ENCODE measurements around the gene ADAMTS18.
"Not testable (repeated sequence)": the region's sequence is repeated elsewhere in the genome, so short reads cannot be mapped to it uniquely, and the experiment has no call there.

ADAMTS18 gene

GRCh38 chr16:77322757-77323156, 112.1 kb downstream of the ADAMTS18 start:
- peak; percentile 73 for DNase-seq

DNA sequence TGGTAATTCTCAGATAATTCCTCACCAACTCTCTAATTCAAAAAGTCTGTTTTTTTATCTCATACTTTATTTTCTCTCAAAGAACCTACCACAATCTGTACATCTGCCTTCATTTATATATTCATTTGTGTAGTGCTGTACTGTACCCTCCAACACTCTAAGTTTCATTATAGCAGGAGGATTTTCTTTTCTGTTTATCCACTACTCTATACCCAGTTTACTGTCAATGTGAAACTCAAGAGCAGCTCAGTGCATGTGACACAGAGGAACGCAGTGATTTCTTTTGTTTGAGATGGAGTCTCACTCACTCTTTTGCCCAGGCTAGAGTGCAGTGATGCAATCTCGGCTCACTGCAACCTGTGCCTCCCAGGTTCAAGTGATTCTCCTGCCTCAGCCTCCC, 117.8 kb downstream of the ADAMTS18 start:
- no peak for DNase-seq

- DNase-seq, result no peak
Observed at GRCh38 chr16:77310877-77311276, 124.0 kb downstream of the ADAMTS18 start.

DNA sequence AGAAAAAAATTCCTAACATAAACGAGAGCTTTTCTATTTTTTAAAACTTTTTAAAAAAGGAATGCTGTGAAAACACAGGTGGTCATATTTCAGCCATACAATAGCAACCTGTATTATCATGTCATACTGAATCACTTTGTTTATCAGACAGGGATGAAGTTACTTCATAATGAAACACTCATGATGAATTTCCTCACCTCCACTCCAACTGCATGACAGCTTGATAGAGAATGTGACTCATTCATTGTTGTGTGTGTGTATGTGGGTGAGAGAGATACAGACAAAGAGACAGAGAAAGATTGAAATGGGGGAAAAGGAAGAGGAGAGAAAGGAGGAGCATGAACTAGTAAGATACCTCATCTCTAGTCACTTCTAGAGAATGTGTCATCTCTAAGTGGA, 126.7 kb downstream of the ADAMTS18 start:
- DNase-seq, result peak; percentile 90

GRCh38 chr16:77307426-77308162, 127.2 kb downstream of the ADAMTS18 start:
- DNase-seq, result no peak

GRCh38 chr16:77306075-77306474, 128.8 kb downstream of the ADAMTS18 start:
- no peak for DNase-seq

DNA sequence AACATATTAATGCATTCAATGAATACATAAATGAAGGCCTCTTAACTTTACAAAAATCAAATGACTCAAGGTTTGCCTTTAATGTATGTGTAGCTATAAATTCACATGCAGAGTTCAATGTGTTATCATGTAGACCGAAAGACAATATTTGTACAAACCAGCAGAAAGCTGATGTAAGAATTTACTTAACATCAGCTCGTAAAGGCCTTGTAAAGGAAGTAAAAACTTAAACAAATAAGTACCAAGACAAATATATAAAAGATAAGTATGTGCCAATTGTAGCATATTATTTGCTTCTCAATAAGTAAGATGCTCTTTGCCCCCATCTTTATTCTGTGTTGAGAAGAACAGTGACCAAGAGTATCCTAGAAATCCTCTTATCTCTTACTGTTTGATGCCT, 130.0 kb downstream of the ADAMTS18 start:
- peak; percentile 42 for DNase-seq

DNA sequence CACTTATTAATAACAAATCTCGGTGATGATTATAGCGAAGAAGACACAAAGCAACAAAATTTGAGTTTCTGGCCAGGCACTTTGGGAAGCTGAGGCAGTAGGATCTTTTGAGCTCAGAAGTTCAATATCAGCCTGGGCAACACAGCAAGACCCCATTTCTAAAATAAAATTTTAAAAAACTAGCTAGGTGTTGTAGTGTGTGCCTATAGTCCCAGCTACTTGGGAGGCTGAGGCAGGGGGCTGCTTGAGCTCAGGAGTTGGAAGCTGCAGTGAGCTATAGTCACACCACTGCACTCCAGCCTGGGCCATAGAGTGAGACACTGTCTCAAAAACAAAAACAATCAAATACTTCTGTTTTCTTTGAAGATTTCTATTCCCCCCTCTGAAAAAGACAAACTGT, 130.7 kb downstream of the ADAMTS18 start:
- no peak for DNase-seq

GRCh38 chr16:77302674-77303073, 132.2 kb downstream of the ADAMTS18 start:
- no peak for DNase-seq

DNA sequence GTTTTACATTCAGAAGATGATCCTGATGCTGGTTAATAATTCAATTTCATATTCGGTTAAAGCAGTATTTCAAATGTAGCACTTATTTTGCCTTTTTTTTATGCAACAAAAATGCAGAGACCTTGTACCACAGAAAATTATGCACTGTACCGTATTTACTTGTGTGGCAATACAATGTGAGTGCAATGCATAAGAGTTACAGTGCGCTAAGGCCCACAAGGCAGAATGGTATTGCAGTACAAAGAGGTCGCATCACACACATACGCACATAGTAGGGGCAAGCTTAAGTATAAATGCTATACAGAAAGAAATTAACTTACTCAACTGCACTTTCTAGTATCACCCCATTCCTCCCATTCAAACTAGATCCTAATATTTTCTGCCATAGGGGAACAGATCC, 132.6 kb downstream of the ADAMTS18 start:
- no peak for DNase-seq

DNA sequence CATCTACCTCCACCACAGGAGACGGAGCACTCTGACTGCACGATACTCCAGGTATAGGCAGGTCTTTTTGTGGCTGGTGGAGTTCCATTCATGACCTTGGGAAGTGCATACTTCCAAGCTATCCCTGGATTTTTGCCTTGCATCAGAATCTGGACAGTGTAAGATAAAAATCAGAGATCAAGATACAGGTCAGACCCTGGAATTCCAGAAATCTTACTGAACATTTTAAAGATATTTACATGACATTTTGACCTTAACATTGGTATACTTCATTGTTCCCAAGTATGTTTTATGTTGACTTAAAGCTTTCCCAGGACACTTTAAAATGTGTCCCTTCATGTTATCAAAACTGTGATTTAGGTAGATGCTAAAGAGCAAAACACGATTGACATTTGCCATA, 134.6 kb downstream of the ADAMTS18 start:
- DNase-seq, result no peak

- DNase-seq, result no peak
Observed at GRCh38 chr16:77299395-77299794, 135.4 kb downstream of the ADAMTS18 start.

- DNase-seq, result no peak
Observed at GRCh38 chr16:77298418-77299360, 136.1 kb downstream of the ADAMTS18 start.

GRCh38 chr16:77297996-77298395, 136.8 kb downstream of the ADAMTS18 start:
- no peak for DNase-seq

DNA sequence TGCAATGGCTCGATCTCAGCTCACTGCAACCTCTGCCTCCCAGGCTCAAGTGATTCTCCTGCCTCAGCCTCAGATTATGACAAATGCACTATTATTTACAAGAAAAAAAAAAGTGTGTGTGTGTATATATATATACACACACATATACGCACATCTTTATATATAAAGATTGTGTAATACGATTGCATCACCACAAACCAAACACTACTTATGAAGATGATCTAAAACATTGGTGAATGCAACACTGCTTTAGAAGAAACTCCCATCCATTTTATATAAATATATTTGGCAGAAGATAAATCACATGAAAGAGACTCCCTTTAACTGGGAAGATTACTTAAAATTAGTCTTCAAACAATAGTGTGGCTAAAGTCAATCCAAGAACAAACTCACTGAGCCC, 138.9 kb downstream of the ADAMTS18 start:
- no peak for DNase-seq

- DNase-seq, result peak; percentile 81
Observed at GRCh38 chr16:77290451-77291115, 144.3 kb downstream of the ADAMTS18 start.

DNA sequence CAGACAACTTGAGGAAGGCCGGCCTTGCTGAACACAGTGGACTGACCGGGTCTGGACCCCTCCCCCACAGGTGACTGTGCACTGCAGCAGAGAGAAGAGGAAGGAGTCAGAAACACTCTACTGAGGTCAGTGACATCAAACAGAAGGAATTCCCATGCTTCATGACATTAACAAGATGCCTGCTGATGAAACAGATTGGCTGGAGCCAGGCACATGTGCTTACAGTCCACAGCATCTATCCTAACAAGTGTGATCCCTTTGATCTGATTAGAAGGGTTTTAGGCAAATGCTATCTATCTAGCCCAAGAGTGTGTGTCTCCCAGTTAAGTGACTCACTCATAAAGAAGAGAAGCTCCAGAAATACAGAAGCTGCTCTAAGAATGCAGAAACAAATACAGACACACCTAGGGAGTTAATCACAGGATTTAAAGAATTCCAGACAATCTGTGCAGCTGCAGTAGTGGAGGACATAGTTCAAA, 145.5 kb downstream of the ADAMTS18 start:
- peak; percentile 72 for DNase-seq

GRCh38 chr16:77288222-77288621, 146.6 kb downstream of the ADAMTS18 start:
- DNase-seq, result no peak

DNA sequence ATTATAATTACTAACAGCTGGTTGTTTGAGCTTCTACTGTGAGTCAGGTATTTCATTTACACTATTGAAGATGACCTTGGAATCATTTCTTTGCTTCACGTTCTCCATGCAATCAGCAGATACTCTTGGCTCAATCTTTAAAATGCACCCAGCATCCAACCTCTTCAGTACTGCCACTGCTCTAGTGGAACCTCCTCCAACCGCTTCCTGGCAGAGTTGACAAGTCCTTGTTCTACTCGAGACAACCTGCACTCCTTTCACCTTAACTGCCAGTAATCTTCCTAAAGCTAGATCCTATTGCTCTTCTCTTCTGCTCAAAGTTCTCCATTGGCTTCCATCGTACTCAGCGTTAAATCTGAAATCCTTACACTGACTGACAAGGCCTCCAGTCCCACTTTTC, 149.2 kb downstream of the ADAMTS18 start:
- no peak for DNase-seq

GRCh38 chr16:77282345-77282744, 152.5 kb downstream of the ADAMTS18 start:
- no peak for DNase-seq

DNA sequence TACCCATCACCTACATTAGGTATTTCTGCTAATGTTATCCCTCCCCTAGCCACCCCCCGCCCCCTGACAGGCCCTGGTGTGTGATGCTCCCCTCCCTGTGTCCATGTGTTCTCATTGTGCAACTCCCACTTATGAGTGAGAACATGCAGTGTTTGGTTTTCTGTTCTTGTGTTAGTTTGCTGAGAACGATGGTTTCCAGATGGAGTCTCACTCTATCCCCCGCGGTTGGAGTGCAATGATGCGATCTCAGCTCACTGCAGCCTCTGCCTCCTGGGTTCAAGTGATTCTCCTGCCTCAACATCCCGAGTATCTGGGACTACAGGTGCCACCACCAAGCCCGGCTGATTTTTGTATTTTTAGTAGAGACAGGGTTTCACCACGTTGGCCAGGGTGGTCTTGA, 155.5 kb downstream of the ADAMTS18 start:
- not testable (repeated sequence) for DNase-seq

DNA sequence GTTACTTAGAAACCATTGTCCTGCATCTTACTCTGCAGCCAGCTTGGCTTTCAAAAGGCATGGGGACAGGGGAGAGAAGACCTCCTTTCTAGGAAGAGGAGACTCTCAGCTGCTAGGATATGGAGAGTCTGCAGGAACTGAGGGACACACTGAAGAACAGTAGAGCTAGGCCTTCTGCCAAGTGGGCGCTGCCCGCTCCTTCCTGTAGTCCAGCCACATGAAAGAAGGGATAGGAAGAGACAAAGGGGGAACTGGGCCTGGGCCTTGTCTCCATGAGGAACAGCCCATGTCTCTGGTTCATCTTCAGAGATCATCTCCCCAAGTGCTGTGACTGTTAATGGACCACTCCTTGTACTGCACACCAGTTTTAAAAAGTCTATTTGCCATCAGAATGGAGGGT, 157.3 kb downstream of the ADAMTS18 start:
- DNase-seq, result no peak

GRCh38 chr16:77277141-77277540, 157.7 kb downstream of the ADAMTS18 start:
- DNase-seq, result no peak
